ENCODE measurements around the gene SMIM34.
"Not testable (repeated sequence)": the region's sequence is repeated elsewhere in the genome, so short reads cannot be mapped to it uniquely, and the experiment has no call there.

DNA sequence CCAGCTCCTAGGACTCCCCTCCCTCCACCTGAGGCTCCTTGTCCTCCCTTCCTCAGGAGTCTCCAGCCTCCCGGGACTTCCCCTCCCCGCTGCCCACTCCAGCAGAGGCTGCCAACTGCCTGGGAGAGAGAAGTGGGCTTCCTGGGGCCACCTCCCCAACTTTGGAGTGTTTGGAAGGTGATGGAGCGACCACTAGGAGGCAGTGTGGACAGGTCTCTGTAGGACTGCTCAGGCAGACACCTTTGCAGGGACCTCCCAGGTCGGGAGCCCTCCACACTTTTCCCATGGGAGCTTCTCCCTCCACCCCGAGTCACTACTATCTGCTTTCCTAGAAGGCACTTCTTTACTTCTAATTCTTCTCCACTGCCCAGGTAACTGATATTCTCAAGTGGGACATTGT, 19.0 kb downstream of the SMIM34 start:
- TF ChIP-seq, protein P1, sequence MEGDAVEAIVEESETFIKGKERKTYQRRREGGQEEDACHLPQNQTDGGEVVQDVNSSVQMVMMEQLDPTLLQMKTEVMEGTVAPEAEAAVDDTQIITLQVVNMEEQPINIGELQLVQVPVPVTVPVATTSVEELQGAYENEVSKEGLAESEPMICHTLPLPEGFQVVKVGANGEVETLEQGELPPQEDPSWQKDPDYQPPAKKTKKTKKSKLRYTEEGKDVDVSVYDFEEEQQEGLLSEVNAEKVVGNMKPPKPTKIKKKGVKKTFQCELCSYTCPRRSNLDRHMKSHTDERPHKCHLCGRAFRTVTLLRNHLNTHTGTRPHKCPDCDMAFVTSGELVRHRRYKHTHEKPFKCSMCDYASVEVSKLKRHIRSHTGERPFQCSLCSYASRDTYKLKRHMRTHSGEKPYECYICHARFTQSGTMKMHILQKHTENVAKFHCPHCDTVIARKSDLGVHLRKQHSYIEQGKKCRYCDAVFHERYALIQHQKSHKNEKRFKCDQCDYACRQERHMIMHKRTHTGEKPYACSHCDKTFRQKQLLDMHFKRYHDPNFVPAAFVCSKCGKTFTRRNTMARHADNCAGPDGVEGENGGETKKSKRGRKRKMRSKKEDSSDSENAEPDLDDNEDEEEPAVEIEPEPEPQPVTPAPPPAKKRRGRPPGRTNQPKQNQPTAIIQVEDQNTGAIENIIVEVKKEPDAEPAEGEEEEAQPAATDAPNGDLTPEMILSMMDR (IDR thresholded peaks at IDR 0.05), result not testable (repeated sequence)
- not testable (repeated sequence) for TF ChIP-seq EP300 (IDR thresholded peaks at IDR 0.05)
